Stimulated activated naive CD8-positive, alpha-beta T cell treated with anti-CD3 and anti-CD28 coated beads, Interleukin-15, Interleukin-2, amounts not matched to agents 100 U/mL and 50 U/mL, for 24 hours (primary cell): ENCODE measurements around the gene TREML4.

Experiments used
- ATAC-seq: fragments of 150-1000 bp; cut with Tn5 transposase; one replicate; pipeline ENCODE4 v1.10.0; 2021
- DNase-seq: peaks from one replicate; pipeline ENCODE4 v3.0.0; 2021

Gene TREML4

DNA sequence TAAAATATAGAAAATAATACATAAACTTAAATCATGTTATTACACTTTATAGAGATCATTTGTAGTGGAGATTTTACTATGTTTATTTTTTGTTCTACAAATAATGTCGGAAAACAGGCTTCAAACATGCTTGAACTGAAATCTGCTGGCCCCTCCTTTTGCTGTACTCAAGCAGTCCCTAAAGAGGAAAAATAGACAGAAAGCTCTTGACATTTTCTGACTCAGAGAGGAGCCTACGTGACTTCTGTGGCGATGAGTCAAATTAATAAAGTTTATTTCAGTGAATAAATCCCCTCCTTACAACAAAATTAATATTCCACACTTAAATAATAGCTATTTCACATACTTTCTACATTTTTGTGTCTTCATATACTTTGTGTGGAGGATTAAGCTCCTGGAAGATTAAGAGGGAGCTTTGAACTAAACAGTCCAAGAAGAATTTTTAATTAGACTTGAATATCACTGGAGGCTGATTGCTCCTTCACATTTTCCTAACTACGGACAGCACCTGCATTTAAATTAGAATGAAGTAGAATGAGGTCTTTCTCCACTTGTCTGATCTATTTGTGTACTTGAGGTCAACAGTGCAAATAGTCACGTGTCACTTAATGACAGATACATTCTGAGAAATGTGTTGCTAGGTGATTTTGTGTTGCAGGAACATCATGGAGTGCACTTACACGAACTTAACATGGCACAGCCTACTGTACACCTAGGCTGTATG lies 60.0 kb downstream of the TREML4 start:
- no peak for DNase-seq
- ATAC-seq = peak; percentile 50
